Lower lobe of right lung (tissue), 2 donors: ENCODE results near the gene ENSA. TPM values are rescaled to one million over a fixed set of nuclear protein-coding genes. Genes with fewer than 3 reads are reported as not detected.
A peak's percentile ranks its signal among the peaks of the same experiment; 100 is the strongest.
"Not testable (repeated sequence)": the region's sequence is repeated elsewhere in the genome, so short reads cannot be mapped to it uniquely, and the experiment has no call there.

Source experiments
- ATAC-seq, 2 donors: fragments of 200-7000 bp; cut with Tn5 transposase; one replicate each; pipeline ENCODE4 v1.9.1; 2020 to 2022; ENCODE audit warnings: mild to moderate bottlenecking in 2 of 2, moderate library complexity in 2 of 2
- DNase-seq: peaks from one replicate; pipeline ENCODE4 v3.0.0-alpha.2; 2020
- H3K27ac ChIP-seq: fragments of 200-600 bp; one replicate; pipeline ENCODE4 v1.8.0; 2022
- H3K27me3 ChIP-seq: fragments of 200-600 bp; one replicate; pipeline ENCODE4 v1.8.0; 2022; ENCODE audit warnings: low read depth
- H3K36me3 ChIP-seq: fragments of 200-600 bp; one replicate; pipeline ENCODE4 v1.8.0; 2022; ENCODE audit warnings: mild to moderate bottlenecking
- H3K4me1 ChIP-seq: fragments of 200-600 bp; one replicate; pipeline ENCODE4 v1.8.0; 2022
- H3K4me3 ChIP-seq: fragments of 200-600 bp; one replicate; pipeline ENCODE4 v1.8.0; 2022; ENCODE audit warnings: mild to moderate bottlenecking
- H3K9me3 ChIP-seq: fragments of 200-600 bp; one replicate; pipeline ENCODE4 v1.8.0; 2022
- intact Hi-C: fragments of 100-400 bp; cut with DNase I; formaldehyde crosslinking; loops from one replicate; pipeline ENCODE4 v1.11.0; 2022
- total RNA-seq: library from RNA; stranded (reverse); fragmentation: NEBNext Ultra II Directional; extraction: Animal tissue kit (Norgen Biotek cat#: 25700); gene quantifications from one replicate; pipeline ENCODE4 v1.2.1, GENCODE V29; 2021
- TF ChIP-seq, protein P1 (sequence below): fragments of 200-600 bp; IDR thresholded peaks from one replicate; pipeline ENCODE4 v1.8.0; 2022; ENCODE audit warnings: antibody characterized with exemption, mild to moderate bottlenecking
- donor health status: DM: no; HTN: yes; CAD: no; lungs with severe emphysema.

ENSA gene
- total RNA-seq, 1 donor from 2014 or later, result 172 TPM

DNA sequence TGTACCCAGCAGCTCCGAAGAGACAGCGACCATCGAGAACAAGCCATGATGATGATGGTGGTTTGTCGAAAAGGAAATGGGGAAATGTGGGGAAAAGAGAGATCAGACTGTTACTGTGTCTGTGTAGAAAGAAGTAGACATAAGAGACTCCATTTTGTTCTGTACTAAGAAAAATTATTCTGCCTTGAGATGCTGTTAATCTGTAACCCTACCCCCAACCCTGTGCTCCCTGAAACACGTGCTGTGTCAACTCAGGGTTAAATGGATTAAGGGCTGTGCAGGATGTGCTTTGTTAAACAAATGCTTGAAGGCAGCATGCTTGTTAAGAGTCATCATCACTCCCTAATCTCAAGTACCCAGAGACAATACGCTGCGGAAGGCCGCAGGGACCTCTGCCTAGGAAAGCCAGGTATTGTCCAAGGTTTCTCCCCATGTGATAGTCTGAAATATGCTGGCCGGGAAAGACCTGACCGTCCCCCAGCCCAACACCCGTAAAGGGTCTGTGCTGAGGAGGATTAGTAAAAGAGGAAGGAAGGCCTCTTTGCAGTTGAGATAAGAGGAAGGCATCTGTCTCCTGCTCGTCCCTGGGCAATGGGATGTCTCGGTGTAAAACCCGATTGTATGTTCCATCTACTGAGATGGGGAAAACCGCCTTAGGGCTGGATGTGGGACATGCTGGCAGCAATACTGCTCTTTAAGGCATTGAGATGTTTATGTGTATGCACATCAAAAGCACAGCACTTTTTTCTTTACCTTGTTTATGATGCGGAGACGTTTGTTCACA is 5.6 kb upstream of the ENSA start:
- DNase-seq, intact Hi-C loops, H3K27me3 ChIP-seq, H3K4me3 ChIP-seq, H3K4me1 ChIP-seq, H3K36me3 ChIP-seq, H3K9me3 ChIP-seq, H3K27ac ChIP-seq, ATAC-seq: not testable (repeated sequence)

DNA sequence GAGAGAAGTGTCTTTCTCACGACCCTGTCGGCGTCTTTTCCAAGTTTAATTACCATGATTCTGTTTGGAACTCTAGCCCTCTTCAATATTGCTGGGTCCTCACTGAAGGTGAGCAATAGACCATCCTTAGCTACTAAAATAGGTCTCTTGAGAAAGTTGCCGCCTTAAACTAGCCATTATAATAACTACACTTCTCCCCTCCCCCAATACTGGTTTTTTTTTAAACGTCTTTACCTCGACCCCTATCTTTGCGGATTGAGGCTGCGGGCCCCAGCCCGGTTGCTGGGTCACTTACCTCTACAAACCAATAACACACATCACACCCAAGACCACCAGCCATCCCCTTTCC is 672 bp downstream of the ENSA start:
- H3K27me3 ChIP-seq, result no peaks in the 10 kb centered on the region
- ATAC-seq (no peak), DNase-seq (no peak)
- peak overlapping the region; percentile 75 for H3K4me3 ChIP-seq
- no peaks in the 10 kb centered on the region for H3K9me3 ChIP-seq
- H3K4me1 ChIP-seq, result peaks cover 21% of the 10 kb centered on the region
- peaks cover 42% of the 10 kb centered on the region for H3K36me3 ChIP-seq
- TF ChIP-seq, protein P1, sequence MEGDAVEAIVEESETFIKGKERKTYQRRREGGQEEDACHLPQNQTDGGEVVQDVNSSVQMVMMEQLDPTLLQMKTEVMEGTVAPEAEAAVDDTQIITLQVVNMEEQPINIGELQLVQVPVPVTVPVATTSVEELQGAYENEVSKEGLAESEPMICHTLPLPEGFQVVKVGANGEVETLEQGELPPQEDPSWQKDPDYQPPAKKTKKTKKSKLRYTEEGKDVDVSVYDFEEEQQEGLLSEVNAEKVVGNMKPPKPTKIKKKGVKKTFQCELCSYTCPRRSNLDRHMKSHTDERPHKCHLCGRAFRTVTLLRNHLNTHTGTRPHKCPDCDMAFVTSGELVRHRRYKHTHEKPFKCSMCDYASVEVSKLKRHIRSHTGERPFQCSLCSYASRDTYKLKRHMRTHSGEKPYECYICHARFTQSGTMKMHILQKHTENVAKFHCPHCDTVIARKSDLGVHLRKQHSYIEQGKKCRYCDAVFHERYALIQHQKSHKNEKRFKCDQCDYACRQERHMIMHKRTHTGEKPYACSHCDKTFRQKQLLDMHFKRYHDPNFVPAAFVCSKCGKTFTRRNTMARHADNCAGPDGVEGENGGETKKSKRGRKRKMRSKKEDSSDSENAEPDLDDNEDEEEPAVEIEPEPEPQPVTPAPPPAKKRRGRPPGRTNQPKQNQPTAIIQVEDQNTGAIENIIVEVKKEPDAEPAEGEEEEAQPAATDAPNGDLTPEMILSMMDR, result no peak
- intact Hi-C loops, result loop anchor here (10.0 kb wide), 1 partner anchor 54 kb away; the partner anchor contains the start of gene MCL1
- peak overlapping the region; percentile 94 for H3K27ac ChIP-seq

DNA sequence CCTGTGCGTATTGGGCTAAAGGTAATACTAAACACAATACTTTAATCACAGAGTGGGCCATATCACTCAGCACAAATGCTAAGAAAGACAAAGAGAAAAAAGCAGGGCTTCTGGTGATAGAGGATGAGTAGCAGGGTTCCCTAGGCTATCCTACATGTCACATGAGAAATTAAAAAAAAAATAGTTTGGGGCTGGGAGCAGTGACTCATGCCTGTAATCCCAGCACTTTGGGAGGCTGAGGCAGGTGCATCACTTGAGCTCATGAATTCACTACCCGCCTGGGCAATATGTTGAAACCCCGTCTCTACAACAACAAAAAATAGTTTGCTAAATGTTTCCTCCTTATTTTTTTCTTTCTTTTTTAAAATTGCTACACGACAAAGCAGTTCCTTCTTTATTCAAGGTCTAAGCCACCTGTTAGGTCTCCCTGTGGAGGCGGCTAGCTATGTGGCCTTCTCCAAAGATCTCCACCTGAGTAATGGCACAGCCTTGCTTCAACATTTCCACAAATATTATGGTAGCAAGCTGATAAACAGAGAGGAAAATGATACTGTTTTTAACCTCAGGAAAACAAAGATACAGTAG is 1.5 kb downstream of the ENSA start:
- Histone ChIP-seq H3K27me3 (no peaks in the 10 kb centered on the region), H3K9me3 (no peaks in the 10 kb centered on the region), H3K4me3 (peak overlapping the region; percentile 75), H3K4me1 (peaks cover 26% of the 10 kb centered on the region), H3K27ac (no peak overlapping the region), H3K36me3 (peaks cover 50% of the 10 kb centered on the region)
- no peak for DNase-seq
- intact Hi-C loops, result loop anchor here (10.0 kb wide), 1 partner anchor 53 kb away; the partner anchor contains the start of gene MCL1
- no peak for ATAC-seq
- TF ChIP-seq, protein P1, result no peak

DNA sequence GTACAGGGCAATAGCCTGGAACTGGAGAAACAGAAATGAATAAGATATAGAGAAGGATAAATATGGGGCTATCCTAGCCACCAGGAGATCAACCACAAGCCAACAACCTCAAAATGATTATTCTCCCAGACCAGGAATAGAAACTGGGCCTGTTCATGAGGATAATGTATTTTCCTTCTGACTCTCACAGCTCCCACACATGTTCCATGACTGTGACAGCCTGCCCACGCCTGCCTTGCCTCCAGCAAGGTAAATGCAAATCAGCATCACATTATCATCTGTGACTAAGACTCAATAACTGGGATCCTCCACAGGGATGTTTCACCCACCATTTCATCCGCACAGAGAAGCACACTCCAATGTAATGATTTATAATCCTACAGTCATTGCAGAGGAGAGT is 3.3 kb downstream of the ENSA start:
- peaks cover 56% of the 10 kb centered on the region for H3K36me3 ChIP-seq
- intact Hi-C loops, result loop anchor here (10.0 kb wide), 1 partner anchor 51 kb away; the partner anchor contains the start of gene MCL1
- TF ChIP-seq, protein P1, result no peak

DNA sequence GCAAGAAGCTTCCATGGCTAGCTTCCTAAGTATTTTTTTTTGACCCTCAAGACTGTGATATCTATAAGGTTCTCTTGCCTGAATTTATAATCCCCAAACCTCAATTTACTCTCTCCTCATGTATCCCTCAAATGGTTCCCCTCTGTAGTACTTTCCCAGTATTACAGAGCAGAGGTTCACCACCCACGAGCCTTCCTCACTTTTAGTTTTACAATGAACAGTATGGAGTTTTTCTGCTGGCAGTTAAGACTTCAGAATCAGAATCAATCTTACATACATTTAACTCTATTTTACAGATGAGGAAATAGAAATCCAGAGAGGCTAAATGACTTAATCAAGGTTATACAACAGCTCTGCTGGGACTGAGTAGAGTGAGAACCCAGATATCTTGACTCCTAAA is 4.9 kb downstream of the ENSA start:
- not testable (repeated sequence) for H3K4me3 ChIP-seq, H3K9me3 ChIP-seq, H3K27me3 ChIP-seq, H3K27ac ChIP-seq, ATAC-seq, DNase-seq
- intact Hi-C loops, result loop anchor here (10.0 kb wide), 1 partner anchor 50 kb away; the partner anchor contains the start of gene MCL1
- peaks cover 51% of the 10 kb centered on the region for H3K4me1 ChIP-seq
- H3K36me3 ChIP-seq, result peaks cover 67% of the 10 kb centered on the region

More for the DNA sequence above, 3.3 kb downstream of the ENSA start:
- no peak for ATAC-seq
- no peak overlapping the region for H3K27ac ChIP-seq
- peaks cover 43% of the 10 kb centered on the region for H3K4me1 ChIP-seq
- no peak overlapping the region for H3K4me3 ChIP-seq
- no peaks in the 10 kb centered on the region for H3K9me3 ChIP-seq
- DNase-seq, result no peak
- no peaks in the 10 kb centered on the region for H3K27me3 ChIP-seq

DNA sequence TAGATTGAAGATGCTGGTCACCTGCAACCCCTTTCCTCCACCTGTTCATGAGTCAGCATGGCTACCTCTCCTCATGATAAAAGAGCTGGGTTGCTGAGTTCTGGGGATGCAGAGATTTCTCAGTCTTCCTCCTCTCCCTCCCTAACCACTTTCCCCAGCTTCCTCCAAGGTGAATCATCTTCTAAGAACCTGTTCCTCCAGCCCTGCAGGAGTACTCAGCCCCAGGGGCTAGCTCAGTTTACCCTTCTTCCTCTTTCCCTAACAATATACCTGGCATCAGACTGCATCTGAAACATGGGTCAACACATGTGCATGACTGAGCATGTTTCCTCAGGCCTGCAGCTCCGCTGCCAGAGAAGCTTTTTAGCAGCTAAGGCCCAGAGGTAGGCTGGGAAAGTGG is 5.3 kb downstream of the ENSA start:
- not testable (repeated sequence) for DNase-seq, ATAC-seq, H3K27me3 ChIP-seq, H3K4me3 ChIP-seq, H3K27ac ChIP-seq, H3K9me3 ChIP-seq
- intact Hi-C loops, result loop anchor here (10.0 kb wide), 1 partner anchor 49 kb away; the partner anchor contains the start of gene MCL1
- Histone ChIP-seq H3K36me3 (peaks cover 72% of the 10 kb centered on the region), H3K4me1 (peaks cover 55% of the 10 kb centered on the region)
